ENCODE measurements around the gene TMEM126A. TPM values are rescaled to one million over a fixed set of nuclear protein-coding genes. Genes with fewer than 3 reads are reported as not detected.

TMEM126A gene
- total RNA-seq, 1 experiment from 2014 or later, result 37.2 TPM

- TF ChIP-seq ATF3 (CRISPR knock-in tag; conservative IDR thresholded peaks at IDR 0.05) (no peak), ZSCAN18 (CRISPR knock-in tag; IDR thresholded peaks at IDR 0.05) (no peak), ETV6 (CRISPR knock-in tag; IDR thresholded peaks at IDR 0.05) (no peak), E2F1 (CRISPR knock-in tag; IDR thresholded peaks at IDR 0.05) (no peak), JUN (CRISPR knock-in tag; IDR thresholded peaks at IDR 0.05) (no peak), TEAD4 (CRISPR knock-in tag; IDR thresholded peaks at IDR 0.05) (no peak)
These were observed 10.4 kb downstream of the TMEM126A start (continued) for GRCh38 chr11:85658180-85658579.

- H3K36me3 Mint-ChIP-seq, result peaks cover 51% of the 10 kb centered on the region
- H3K27me3 Mint-ChIP-seq (ENCODE audit: low read depth), result no peaks in the 10 kb centered on the region
- ATAC-seq (no peak), DNase-seq (ENCODE audit: low spot score) (no peak)
- no peak overlapping the region for H3K27ac Mint-ChIP-seq
- no peaks in the 10 kb centered on the region for H3K9me3 Mint-ChIP-seq
- peak overlapping the region; percentile 96 for H3K4me3 Mint-ChIP-seq
- H3K4me1 Mint-ChIP-seq, result peaks cover 38% of the 10 kb centered on the region
- ChIA-PET POLR2A (interaction anchor here (1.5 kb wide), 1 partner anchor 14 kb away, joined by 3 read pairs; the partner anchor contains the start of gene TMEM126A), CTCF (no interaction called here)
- TF ChIP-seq ZNF671 (CRISPR knock-in tag; IDR thresholded peaks at IDR 0.05) (no peak), ZBTB21 (CRISPR knock-in tag; IDR thresholded peaks at IDR 0.05; ENCODE audit: borderline replicate concordance) (no peak), ERG (CRISPR knock-in tag; IDR thresholded peaks at IDR 0.05) (no peak), ATF3 (CRISPR knock-in tag; conservative IDR thresholded peaks at IDR 0.05) (no peak), ZNF263 (CRISPR knock-in tag; IDR thresholded peaks at IDR 0.05; ENCODE audit: low read depth) (no peak), NFATC4 (CRISPR knock-in tag; IDR thresholded peaks at IDR 0.05) (no peak), E2F4 (CRISPR knock-in tag; IDR thresholded peaks at IDR 0.05; ENCODE audit: borderline replicate concordance, low read depth) (no peak), MAX (CRISPR knock-in tag; IDR thresholded peaks at IDR 0.05) (no peak), FOXJ3 (CRISPR knock-in tag; IDR thresholded peaks at IDR 0.05; ENCODE audit: borderline replicate concordance) (no peak), CBFB (CRISPR knock-in tag; IDR thresholded peaks at IDR 0.05; ENCODE audit: low read depth) (no peak), ARID4B (CRISPR knock-in tag; IDR thresholded peaks at IDR 0.05; ENCODE audit: borderline replicate concordance) (no peak), SOX15 (CRISPR knock-in tag; IDR thresholded peaks at IDR 0.05) (no peak), ZNF317 (CRISPR knock-in tag; IDR thresholded peaks at IDR 0.05; ENCODE audit: borderline replicate concordance, low read depth) (no peak), NR1H2 (CRISPR knock-in tag; IDR thresholded peaks at IDR 0.05) (no peak), PRDM15 (CRISPR knock-in tag; IDR thresholded peaks at IDR 0.05) (no peak), IRF2 (CRISPR knock-in tag; IDR thresholded peaks at IDR 0.05; ENCODE audit: borderline replicate concordance, low read depth) (no peak), ZNF396 (CRISPR knock-in tag; IDR thresholded peaks at IDR 0.05; ENCODE audit: borderline replicate concordance) (no peak)
These were observed 14.4 kb downstream of the TMEM126A start for GRCh38 chr11:85661972-85662664.
